Endothelial cell of umbilical vein (primary cell): Measurements from ENCODE around the gene KRT222. TPM values are rescaled to one million over a fixed set of nuclear protein-coding genes. Genes with fewer than 3 reads are reported as not detected.

ENCODE experiments used
- BruUV-seq: library from RNA; stranded (reverse); fragments of 400-500 nt; replicated peaks from 2 replicates; lab custom pipeline; 2021; lab: Mats Ljungman, UMichigan
- CTCF ChIA-PET: fragments of 300-600, 350-600 bp; sonication (Branson Sonifier 250); formaldehyde crosslinking; loops from one replicate; lab custom pipeline; 2021; ENCODE audit warnings: antibody characterized with exemption, inconsistent platforms; lab: Charles Lee
- POLR2A ChIA-PET: fragments of 300-600, 350-600 bp; sonication (Branson Sonifier 250); formaldehyde crosslinking; loops from one replicate; lab custom pipeline; 2021; ENCODE audit warnings: antibody characterized with exemption, inconsistent platforms; lab: Charles Lee
- DNase-seq: peaks from one replicate; pipeline ENCODE4 v3.0.0-alpha.2; 2011; ENCODE audit warnings: low read depth, low spot score
- FAIRE-seq: peaks from 2 replicates; lab custom pipeline; 2011; peaks lifted over from hg19 to GRCh38; lab: Jason Lieb, UNC
- H2AFZ ChIP-seq: 2 replicates; pipeline ENCODE4 v1.6.0; 2012; ENCODE audit warnings: low read depth, low read length, control low read depth, inconsistent platforms
- H3K27ac ChIP-seq: 2 replicates; pipeline ENCODE4 v1.5.1; 2011; ENCODE audit warnings: low read depth, mild to moderate bottlenecking, control low read depth, low read length, moderate library complexity; ENCODE audit not compliant: insufficient read depth
- H3K27me3 ChIP-seq, 2 experiments: 2 replicates each; pipeline versions ENCODE4 v1.6.0 to v1.6.1; 2011; ENCODE audit warnings: low read length in 2 of 2, mixed read lengths in 1 of 2; ENCODE audit not compliant: control insufficient read depth in 2 of 2, insufficient read depth in 2 of 2
- H3K36me3 ChIP-seq, 2 experiments: 2 replicates in 1 of 2; 3 replicates in 1 of 2; pipeline ENCODE4 v1.5.1; 2011; ENCODE audit warnings: low read length in 2 of 2, mild to moderate bottlenecking in 1 of 2, moderate library complexity in 1 of 2; ENCODE audit not compliant: control insufficient read depth in 2 of 2, insufficient read depth in 2 of 2; ENCODE audit errors: extremely low read depth in 1 of 2
- H3K4me1 ChIP-seq: 3 replicates; pipeline ENCODE4 v1.5.1; 2011; ENCODE audit warnings: mild to moderate bottlenecking, low read length; ENCODE audit not compliant: control insufficient read depth, insufficient read depth; ENCODE audit errors: extremely low read depth
- H3K4me2 ChIP-seq: 2 replicates; pipeline ENCODE4 v1.6.1; 2011; ENCODE audit warnings: low read length, control low read depth, mixed read lengths; ENCODE audit not compliant: insufficient read depth
- H3K4me3 ChIP-seq, 3 experiments: fragments of 200-600 bp in 1 of 3; sonication (generic), shearing (Covaris generic) in 1 of 3; replicated peaks in 1 of 3; 2 replicates each; pipeline ENCODE4 v1.5.1; 2011 to 2016; ENCODE audit warnings: control low read depth in 3 of 3, low read length in 3 of 3, mild to moderate bottlenecking in 2 of 3, inconsistent platforms in 1 of 3, low read depth in 1 of 3, moderate library complexity in 1 of 3; ENCODE audit not compliant: insufficient read depth in 1 of 3
- H3K79me2 ChIP-seq: 2 replicates; pipeline ENCODE4 v1.6.0; 2012; ENCODE audit warnings: low read length, inconsistent platforms; ENCODE audit not compliant: control insufficient read depth, insufficient read depth
- H3K9ac ChIP-seq: replicated peaks from 2 replicates; pipeline ENCODE3; 2011; ENCODE audit warnings: low read length, control low read depth; ENCODE audit not compliant: insufficient read depth; ENCODE audit errors: extremely low read depth
- H3K9me1 ChIP-seq: replicated peaks from 3 replicates; pipeline ENCODE4 v1.6.0; 2011; ENCODE audit warnings: mild to moderate bottlenecking, low read length; ENCODE audit not compliant: control insufficient read depth, insufficient read depth; ENCODE audit errors: extremely low read depth
- H3K9me3 ChIP-seq: replicated peaks from 2 replicates; pipeline ENCODE4 v1.5.1; 2012; ENCODE audit warnings: low read length, inconsistent platforms; ENCODE audit not compliant: control insufficient read depth, insufficient read depth
- H4K20me1 ChIP-seq: replicated peaks from 2 replicates; pipeline ENCODE3; 2011; ENCODE audit warnings: mild to moderate bottlenecking, low read length; ENCODE audit not compliant: control insufficient read depth, insufficient read depth; ENCODE audit errors: extremely low read depth
- CTCF ChIP-seq, 2 donors: IDR thresholded peaks; 1 replicate in 1 of 2; 2 replicates in 1 of 2; pipeline ENCODE4 v1.5.1; 2011; ENCODE audit warnings: low read length in 2 of 2, mild to moderate bottlenecking in 2 of 2, moderate library complexity in 2 of 2, control low read depth in 1 of 2, inconsistent platforms in 1 of 2, low read depth in 1 of 2; ENCODE audit not compliant: insufficient read depth in 1 of 2; ENCODE audit errors: extremely low read depth in 1 of 2
- EZH2 ChIP-seq: IDR thresholded peaks from 2 replicates; pipeline ENCODE4 v1.6.1; 2012; ENCODE audit warnings: borderline replicate concordance, low read depth, mild to moderate bottlenecking, moderate library complexity, low read length, inconsistent platforms; ENCODE audit not compliant: severe bottlenecking
- FOS ChIP-seq: IDR thresholded peaks from 2 replicates; pipeline ENCODE4 v1.6.1; 2011; ENCODE audit warnings: mild to moderate bottlenecking, low read length, moderate library complexity, borderline replicate concordance; ENCODE audit not compliant: insufficient read depth
- GATA2 ChIP-seq: IDR thresholded peaks from 2 replicates; pipeline ENCODE4 v1.7.0; 2011; ENCODE audit warnings: low read depth, mild to moderate bottlenecking, moderate library complexity, mixed read lengths, low read length; ENCODE audit not compliant: insufficient read length, insufficient read depth
- JUN ChIP-seq: IDR thresholded peaks from 2 replicates; pipeline ENCODE4 v1.6.1; 2011; ENCODE audit warnings: borderline replicate concordance, low read depth; ENCODE audit not compliant: insufficient read length, insufficient read depth
- MAX ChIP-seq: IDR thresholded peaks from 2 replicates; pipeline ENCODE4 v1.6.1; 2011; ENCODE audit not compliant: insufficient read depth, insufficient read length
- MYC ChIP-seq: IDR thresholded peaks from one replicate; pipeline ENCODE4 v1.6.1; 2011; ENCODE audit warnings: mild to moderate bottlenecking, low read depth, low read length
- POLR2A ChIP-seq: IDR thresholded peaks from 2 replicates; pipeline ENCODE4 v1.6.1; 2012; ENCODE audit warnings: low read depth, mild to moderate bottlenecking, control low read depth, low read length
- POLR2AphosphoS5 ChIP-seq: IDR thresholded peaks from 2 replicates; pipeline ENCODE4 v1.6.1; 2012; ENCODE audit warnings: low read depth, mild to moderate bottlenecking, control low read depth, low read length, moderate library complexity; ENCODE audit not compliant: insufficient read depth
- dilution Hi-C: fragments of 300-500 bp; cut with MboI; formaldehyde crosslinking; loops from one replicate; pipeline ENCODE4 v1.15.0; 2019; ENCODE audit warnings: low sequenced_read_pairs; ENCODE audit not compliant: extremely low pct_ligation_motif_present
- intact Hi-C: fragments of 100-400 bp; cut with micrococcal nuclease; formaldehyde crosslinking; loops from one replicate; pipeline ENCODE4 v1.10.0; 2022
- polyA plus RNA-seq, 4 experiments: library from polyadenylated mRNA; depleted of rRNA in 3 of 4; stranded (reverse) in 3 of 4; unstranded in 1 of 4; fragments of >200 nt; gene quantifications; 2 replicates each; pipeline versions ENCODE4 v1.2.1 to v1.2.3, GENCODE V29; 2011 to 2012; ENCODE audit warnings: missing spikeins in 1 of 4
- total RNA-seq: library from RNA; stranded (reverse); gene quantifications from 2 replicates; pipeline ENCODE4 v1.2.3, GENCODE V29; 2021

KRT222 gene
- total and polyA plus RNA-seq, 2 donors (not counting 3 experiments of a cell fraction or from before 2014, with no cell fraction given): not detected

- TF ChIP-seq EZH2 (no peak), MYC (no peak), MAX (no peak), GATA2 (no peak), CTCF (IDR thresholded peaks at IDR 0.05; ENCODE audit: extremely low read depth in 1 of 2, insufficient read depth in 1 of 2, low read depth in 1 of 2, low read length in 2 of 2) (no peak), POLR2AphosphoS5 (no peak), JUN (no peak), POLR2A (no peak), FOS (no peak)
- no peak overlapping the region for H3K4me2 ChIP-seq
- H3K27ac ChIP-seq: no peak overlapping the region
- no peaks in the 10 kb centered on the region for H3K9me1 ChIP-seq
- H3K4me3 ChIP-seq: no peak overlapping the region
- CTCF ChIA-PET: no interaction called here
- no peak overlapping the region for H2AFZ ChIP-seq
- no peaks in the 10 kb centered on the region for H3K4me1 ChIP-seq
- FAIRE-seq: no peak
- H3K9me3 ChIP-seq: no peaks in the 10 kb centered on the region
- no peaks in the 10 kb centered on the region for H4K20me1 ChIP-seq
- H3K27me3 ChIP-seq: peaks cover 1 to 10% of the 10 kb centered on the region in 2 experiments
- POLR2A ChIA-PET: no interaction called here
- no peak overlapping the region for H3K9ac ChIP-seq
- no peaks in the 10 kb centered on the region for H3K79me2 ChIP-seq
- no TSS peak for BruUV-seq
- intact Hi-C loops: no loop called here
- H3K36me3 ChIP-seq: no peaks in the 10 kb centered on the region
- dilution Hi-C loops: no loop called here
- DNase-seq: no peak
Observed at GRCh38 chr17:40680998-40681397, 16.0 kb upstream of the KRT222 start.
